Neural progenitor cell (in vitro differentiated cells): ENCODE measurements around the gene OR2W1. TPM values are rescaled to one million over a fixed set of nuclear protein-coding genes. Genes with fewer than 3 reads are reported as not detected.

Experiments used
- DNase-seq: peaks from one replicate; pipeline ENCODE4 v3.0.0-alpha.2; 2016; ENCODE audit warnings: low spot score
- H2AFZ ChIP-seq: fragments of 200-600 bp; sonication (generic); replicated peaks from 2 replicates; pipeline ENCODE4 v1.6.1; 2016; ENCODE audit warnings: antibody characterized with exemption
- H3F3A ChIP-seq: fragments of 200-600 bp; sonication (generic); 2 replicates; pipeline ENCODE4 v1.6.1; 2016; ENCODE audit warnings: antibody characterized with exemption, low read depth
- H3K27ac ChIP-seq: fragments of 200-600 bp; sonication (generic); 2 replicates; pipeline ENCODE4 v1.5.1; 2016; ENCODE audit warnings: mild to moderate bottlenecking
- H3K27me3 ChIP-seq: fragments of 200-600 bp; sonication (generic); 2 replicates; pipeline ENCODE4 v1.6.1; 2016; ENCODE audit warnings: mild to moderate bottlenecking, moderate library complexity
- H3K36me3 ChIP-seq: fragments of 200-600 bp; sonication (generic); 2 replicates; pipeline ENCODE4 v1.5.1; 2016
- H3K4me1 ChIP-seq: fragments of 200-600 bp; sonication (generic); 2 replicates; pipeline ENCODE4 v1.6.1; 2016; ENCODE audit warnings: mixed run types
- H3K4me2 ChIP-seq: fragments of 200-600 bp; sonication (generic); 2 replicates; pipeline ENCODE4 v1.6.1; 2016
- H3K4me3 ChIP-seq: fragments of 200-600 bp; sonication (generic); 2 replicates; pipeline ENCODE4 v1.5.1; 2016
- H3K79me2 ChIP-seq: fragments of 200-600 bp; sonication (generic); 2 replicates; pipeline ENCODE4 v1.6.1; 2016; ENCODE audit warnings: low read depth
- H3K9ac ChIP-seq: fragments of 200-600 bp; sonication (generic); 2 replicates; pipeline ENCODE4 v1.6.1; 2016
- H3K9me3 ChIP-seq: fragments of 200-600 bp; sonication (generic); 2 replicates; pipeline ENCODE4 v1.5.1; 2016; ENCODE audit warnings: low read depth
- H4K20me1 ChIP-seq: fragments of 200-600 bp; sonication (generic); 2 replicates; pipeline ENCODE4 v1.6.1; 2016; ENCODE audit warnings: low read depth
- H3K27ac Mint-ChIP-seq: 3 replicates; pipeline ENCODE4 v1.8.0; 2021; ENCODE audit warnings: mixed read lengths
- H3K27me3 Mint-ChIP-seq: 2 replicates; pipeline ENCODE4 v1.8.0; 2022; ENCODE audit warnings: low read depth, mild to moderate bottlenecking, inconsistent platforms, moderate library complexity, mixed read lengths; ENCODE audit not compliant: insufficient read depth
- H3K36me3 Mint-ChIP-seq: 3 replicates; pipeline ENCODE4 v1.8.0; 2021; ENCODE audit warnings: mixed read lengths
- H3K4me1 Mint-ChIP-seq: 3 replicates; pipeline ENCODE4 v1.8.0; 2021; ENCODE audit warnings: mixed read lengths
- H3K4me3 Mint-ChIP-seq: 3 replicates; pipeline ENCODE4 v1.8.0; 2021; ENCODE audit warnings: mild to moderate bottlenecking, moderate library complexity, mixed read lengths
- H3K9me3 Mint-ChIP-seq: 3 replicates; pipeline ENCODE4 v1.8.0; 2020; ENCODE audit warnings: mixed read lengths
- CTCF ChIP-seq: fragments of 200-600 bp; sonication (generic); IDR thresholded peaks from 2 replicates; pipeline ENCODE4 v1.5.1; 2017; ENCODE audit warnings: antibody characterized with exemption, mild to moderate bottlenecking
- EZH2 ChIP-seq: fragments of 200-600 bp; sonication (generic); IDR thresholded peaks from 2 replicates; pipeline ENCODE4 v1.6.1; 2017; ENCODE audit warnings: antibody characterized with exemption, mild to moderate bottlenecking, moderate library complexity
- EZH2phosphoT487 ChIP-seq: fragments of 200-600 bp; sonication (generic); IDR thresholded peaks from 2 replicates; pipeline ENCODE4 v1.6.1; 2017; ENCODE audit warnings: antibody characterized with exemption
- total RNA-seq: library from RNA; depleted of rRNA; stranded (reverse); fragments of >200 nt; gene quantifications from 2 replicates; pipeline ENCODE4 v1.2.3, GENCODE V29; 2015; ENCODE audit warnings: low replicate concordance

OR2W1 gene
- total RNA-seq = not detected in 2 replicates

- no peaks in the 10 kb centered on the region for H4K20me1 ChIP-seq
- no peak within 1 kb of the TSS for H3K4me2 ChIP-seq
- Mint-ChIP-seq H3K36me3 (no peaks in the 10 kb centered on the region), H3K4me1 (no peaks in the 10 kb centered on the region), H3K27me3 (no peaks in the 10 kb centered on the region), H3K4me3 (no peak within 1 kb of the TSS), H3K9me3 (no peaks in the 10 kb centered on the region), H3K27ac (no peak within 1 kb of the TSS)
- H3K27ac ChIP-seq = no peak within 1 kb of the TSS
- no peaks in the 10 kb centered on the region for H3F3A ChIP-seq
- H3K27me3 ChIP-seq = peaks cover 17% of the 10 kb centered on the region
- no peak within 1 kb of the TSS for H2AFZ ChIP-seq
- no peaks in the 10 kb centered on the region for H3K79me2 ChIP-seq
- no peak for TF ChIP-seq EZH2
- no peak for TF ChIP-seq CTCF
- TF ChIP-seq EZH2phosphoT487 = no peak
- H3K4me3 ChIP-seq = no peak within 1 kb of the TSS
- H3K9me3 ChIP-seq = no peaks in the 10 kb centered on the region
- H3K9ac ChIP-seq = no peak within 1 kb of the TSS
- DNase-seq = no peak
- no peaks in the 10 kb centered on the region for H3K36me3 ChIP-seq
- H3K4me1 ChIP-seq = no peaks in the 10 kb centered on the region
Observed at GRCh38 chr6:29045075-29045474, at the start of gene OR2W1. Gene OR2W1, minus strand, starts transcription at chr6:29045175. Its CDS starts 0 bp downstream, at chr6:29045175.

GRCh38 chr6:29092957-29093356 is 48.0 kb upstream of the OR2W1 start:
- H3K4me1 ChIP-seq = no peaks in the 10 kb centered on the region
- no peaks in the 10 kb centered on the region for H3K36me3 Mint-ChIP-seq

GRCh38 chr6:29087213-29087612 is 42.2 kb upstream of the OR2W1 start, which contains the start of gene OR2B3:
Gene OR2B3, minus strand, starts transcription at chr6:29087313. Its CDS starts 65 bp downstream, at chr6:29087248.
- Mint-ChIP-seq H3K27me3 (no peaks in the 10 kb centered on the region), H3K36me3 (no peaks in the 10 kb centered on the region), H3K4me3 (no peak within 1 kb of the TSS), H3K9me3 (no peaks in the 10 kb centered on the region), H3K4me1 (no peaks in the 10 kb centered on the region), H3K27ac (no peak within 1 kb of the TSS)
- H3K36me3 ChIP-seq = no peaks in the 10 kb centered on the region
- no peak within 1 kb of the TSS for H3K9ac ChIP-seq
- no peak within 1 kb of the TSS for H3K4me3 ChIP-seq
- H2AFZ ChIP-seq = no peak within 1 kb of the TSS
- H3K79me2 ChIP-seq = no peaks in the 10 kb centered on the region
- H3K27ac ChIP-seq = no peak within 1 kb of the TSS
- H3K9me3 ChIP-seq = no peaks in the 10 kb centered on the region
- no peak within 1 kb of the TSS for H3K4me2 ChIP-seq
- H3F3A ChIP-seq = no peaks in the 10 kb centered on the region
- TF ChIP-seq CTCF = no peak
- TF ChIP-seq EZH2phosphoT487 = no peak
- no peak for TF ChIP-seq EZH2
- DNase-seq = no peak
- no peaks in the 10 kb centered on the region for H3K4me1 ChIP-seq
- no peaks in the 10 kb centered on the region for H4K20me1 ChIP-seq
- H3K27me3 ChIP-seq = no peaks in the 10 kb centered on the region

More at GRCh38 chr6:29092957-29093356, 48.0 kb upstream of the OR2W1 start:
- Histone ChIP-seq H2AFZ (no peak overlapping the region), H3K27me3 (no peaks in the 10 kb centered on the region), H3K36me3 (no peaks in the 10 kb centered on the region), H3K79me2 (no peaks in the 10 kb centered on the region), H3F3A (no peaks in the 10 kb centered on the region), H3K27ac (no peak overlapping the region), H3K4me3 (no peak overlapping the region), H3K4me2 (no peak overlapping the region), H3K9me3 (no peaks in the 10 kb centered on the region), H4K20me1 (no peaks in the 10 kb centered on the region), H3K9ac (no peak overlapping the region)
- H3K27me3 Mint-ChIP-seq = no peaks in the 10 kb centered on the region
- TF ChIP-seq CTCF (no peak), EZH2phosphoT487 (no peak), EZH2 (no peak)
- H3K4me1 Mint-ChIP-seq = no peaks in the 10 kb centered on the region
- no peak for DNase-seq
- no peak overlapping the region for H3K4me3 Mint-ChIP-seq
- H3K9me3 Mint-ChIP-seq = no peaks in the 10 kb centered on the region
- no peak overlapping the region for H3K27ac Mint-ChIP-seq
